ENCODE results near the gene SPATA13.

The SPATA13 gene

DNA sequence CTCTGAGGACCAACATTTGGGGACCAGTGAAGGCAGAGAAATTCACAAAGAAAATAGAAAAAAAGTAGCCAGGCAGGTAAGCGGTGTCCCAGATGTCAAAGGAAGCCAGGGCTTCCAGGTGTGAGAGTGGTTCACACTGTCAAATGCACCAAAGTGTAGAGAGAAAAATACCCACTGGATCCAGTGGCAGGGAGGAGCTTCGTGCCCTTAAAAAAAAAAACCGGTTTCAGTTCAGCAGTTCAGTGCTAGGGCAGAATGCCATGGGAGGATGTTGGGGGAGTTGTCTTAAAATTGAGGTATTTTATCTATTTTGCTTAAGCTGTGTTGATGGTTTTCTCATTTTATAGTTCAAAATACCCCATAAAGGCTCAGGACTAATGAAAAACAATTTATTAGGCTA lies 101.0 kb downstream of the SPATA13 start:
- no peak for FAIRE-seq

DNA sequence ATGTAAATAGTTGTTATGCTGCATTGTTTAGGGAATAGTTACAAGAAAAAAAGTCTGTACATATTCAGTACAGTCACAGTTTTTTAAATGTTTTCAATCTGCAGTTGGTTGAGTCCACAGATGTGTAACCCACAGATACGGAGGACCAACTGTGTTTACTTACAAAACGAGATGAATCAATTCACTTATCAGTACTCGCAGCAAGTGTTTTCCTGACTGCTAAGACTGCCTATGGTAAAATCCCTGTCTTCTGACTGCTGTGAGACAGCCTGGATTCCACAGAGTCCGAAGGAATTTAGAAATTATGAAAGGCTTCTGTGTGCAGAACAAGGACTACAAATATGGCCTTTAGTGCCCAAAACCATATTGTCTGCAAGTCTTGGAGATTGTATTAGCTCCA lies 103.1 kb downstream of the SPATA13 start:
- no peak for FAIRE-seq

DNA sequence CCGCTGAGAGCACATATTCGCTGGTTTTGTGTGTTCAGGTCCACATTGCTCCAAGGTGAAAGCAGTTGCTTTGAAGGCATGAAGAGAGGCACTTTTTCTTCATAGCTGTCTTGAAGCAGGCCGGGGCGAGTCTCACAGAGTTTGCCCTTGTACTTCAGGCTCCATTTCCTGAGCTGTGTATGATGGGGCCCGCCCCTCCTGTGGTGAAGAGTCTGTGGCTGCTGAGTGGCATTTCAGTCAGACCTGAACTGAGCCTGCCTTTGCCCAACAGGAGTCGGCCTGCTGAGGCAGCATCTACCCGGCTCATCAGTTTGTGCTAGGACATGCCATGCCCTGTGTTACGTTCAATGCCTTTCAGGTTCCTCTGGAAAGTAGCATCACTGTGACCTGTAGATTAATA lies 104.5 kb downstream of the SPATA13 start:
- FAIRE-seq = no peak

DNA sequence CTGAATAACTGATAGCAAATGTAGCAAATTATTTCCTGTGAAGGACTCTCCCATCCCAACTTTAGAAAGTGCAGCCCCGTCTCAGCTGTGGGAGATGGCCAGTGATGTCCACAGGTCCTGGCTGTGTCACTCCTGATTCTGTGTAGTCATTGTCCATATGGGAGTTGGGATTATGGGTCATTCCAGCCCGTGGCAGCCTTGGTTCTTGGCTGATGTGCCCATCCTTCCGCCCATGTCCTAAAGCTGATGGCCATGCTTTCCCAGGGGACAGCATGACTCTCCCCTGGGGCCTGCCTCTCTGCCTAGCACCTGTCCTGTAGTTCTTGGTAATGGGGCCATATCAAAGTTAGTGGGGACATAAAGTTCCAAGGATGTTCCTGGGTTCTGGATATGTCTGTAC lies 104.9 kb downstream of the SPATA13 start:
- FAIRE-seq = no peak

DNA sequence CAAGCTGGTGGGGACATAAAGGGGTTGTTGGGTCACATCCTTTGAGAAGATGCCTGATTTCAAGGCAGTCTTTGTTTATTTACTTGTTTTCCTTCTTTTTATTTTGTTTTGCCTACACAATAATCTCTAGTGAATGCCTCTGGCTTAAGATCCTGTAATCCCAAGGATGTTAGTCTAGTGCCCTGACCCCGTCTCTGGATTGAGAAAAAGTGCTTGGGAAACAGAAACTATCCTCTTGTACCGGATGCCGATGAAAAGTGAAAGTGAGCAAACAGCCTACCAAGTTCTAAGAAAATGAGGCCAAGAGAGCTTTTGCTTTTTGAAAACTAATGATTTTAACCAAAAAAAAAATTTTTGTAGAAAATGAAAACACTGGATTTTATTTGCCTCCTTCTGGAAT lies 106.8 kb downstream of the SPATA13 start:
- FAIRE-seq = no peak

DNA sequence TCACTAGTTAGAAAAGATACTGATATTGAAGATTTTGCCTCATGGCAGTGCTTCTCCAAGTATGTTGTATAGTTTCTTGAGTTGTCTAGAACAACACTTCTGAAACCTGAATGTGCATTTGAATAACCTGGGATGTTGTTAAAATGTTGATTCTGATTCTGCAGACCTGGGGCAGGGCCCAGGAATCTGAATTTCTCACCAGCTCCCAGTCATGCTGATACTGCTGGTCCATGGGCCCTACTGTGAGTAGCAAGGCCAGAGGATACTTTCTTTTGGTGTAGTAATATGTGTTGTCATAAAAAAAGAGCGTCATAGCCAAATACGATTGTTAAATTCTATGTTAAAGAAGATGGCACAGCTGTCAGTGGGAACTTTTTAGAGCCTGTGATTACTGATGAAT lies 107.3 kb downstream of the SPATA13 start:
- no peak for FAIRE-seq

DNA sequence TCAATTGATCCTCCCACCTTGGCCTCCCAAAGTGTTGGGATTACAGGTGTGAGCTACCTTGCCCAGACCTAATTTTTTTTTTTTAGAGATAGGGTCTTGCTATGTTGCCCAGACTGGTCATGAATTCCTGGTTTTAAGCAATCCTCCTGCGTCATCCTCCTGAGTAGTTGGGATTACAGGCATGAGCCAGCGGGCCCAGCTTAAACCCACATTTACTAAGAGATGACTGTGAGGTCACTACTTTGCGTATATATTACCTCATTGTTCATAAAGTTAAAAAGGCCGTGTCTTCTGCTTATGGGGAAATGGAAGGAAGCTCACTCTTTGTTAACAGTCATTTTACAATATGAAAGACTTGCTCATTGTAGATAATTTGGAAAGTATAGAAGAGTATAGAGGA lies 109.3 kb downstream of the SPATA13 start:
- no peak for FAIRE-seq

DNA sequence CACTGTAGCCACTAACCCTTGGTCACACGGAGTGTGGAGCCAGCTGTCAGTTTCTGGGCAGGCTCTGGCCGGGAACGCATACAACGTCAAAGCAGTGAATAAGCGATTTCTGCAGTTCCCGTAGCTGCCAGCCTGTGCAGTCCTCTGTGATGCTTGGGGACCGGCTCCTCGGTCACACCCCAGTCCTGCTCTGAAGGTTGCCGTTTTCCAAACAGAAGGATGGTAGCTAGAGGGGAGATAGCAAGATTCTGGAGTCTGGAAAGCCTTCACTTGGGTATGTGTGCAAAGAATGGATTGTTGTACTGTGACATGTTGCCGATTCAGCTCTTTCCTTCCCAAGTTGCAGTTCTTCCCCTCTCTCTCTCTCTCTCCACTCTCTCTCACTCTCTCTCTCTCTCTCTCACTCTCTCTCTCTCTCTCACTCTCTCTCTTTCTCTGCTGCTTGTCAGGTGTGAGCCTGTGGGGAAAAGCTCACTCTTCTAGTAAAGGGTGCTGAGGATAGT lies 110.2 kb downstream of the SPATA13 start:
- no peak for FAIRE-seq

DNA sequence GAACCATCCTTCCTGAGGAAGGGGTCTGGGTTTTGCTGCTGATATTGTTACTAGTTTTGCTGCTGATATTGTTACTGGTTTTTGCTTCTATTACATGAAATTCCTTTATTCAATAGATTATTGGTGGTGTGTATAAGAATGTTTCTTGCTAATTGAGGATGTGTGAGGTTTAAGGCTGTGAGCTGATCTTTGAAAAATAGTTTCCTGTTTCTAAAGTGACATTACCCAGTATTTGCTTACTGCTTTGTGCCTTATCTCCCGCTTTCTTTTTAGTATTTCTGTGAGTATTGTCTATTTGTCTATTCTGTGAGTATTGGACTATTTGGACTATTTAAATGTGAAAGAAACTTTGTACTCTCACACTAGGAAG lies 110.7 kb downstream of the SPATA13 start:
- peak; percentile 56 for FAIRE-seq

DNA sequence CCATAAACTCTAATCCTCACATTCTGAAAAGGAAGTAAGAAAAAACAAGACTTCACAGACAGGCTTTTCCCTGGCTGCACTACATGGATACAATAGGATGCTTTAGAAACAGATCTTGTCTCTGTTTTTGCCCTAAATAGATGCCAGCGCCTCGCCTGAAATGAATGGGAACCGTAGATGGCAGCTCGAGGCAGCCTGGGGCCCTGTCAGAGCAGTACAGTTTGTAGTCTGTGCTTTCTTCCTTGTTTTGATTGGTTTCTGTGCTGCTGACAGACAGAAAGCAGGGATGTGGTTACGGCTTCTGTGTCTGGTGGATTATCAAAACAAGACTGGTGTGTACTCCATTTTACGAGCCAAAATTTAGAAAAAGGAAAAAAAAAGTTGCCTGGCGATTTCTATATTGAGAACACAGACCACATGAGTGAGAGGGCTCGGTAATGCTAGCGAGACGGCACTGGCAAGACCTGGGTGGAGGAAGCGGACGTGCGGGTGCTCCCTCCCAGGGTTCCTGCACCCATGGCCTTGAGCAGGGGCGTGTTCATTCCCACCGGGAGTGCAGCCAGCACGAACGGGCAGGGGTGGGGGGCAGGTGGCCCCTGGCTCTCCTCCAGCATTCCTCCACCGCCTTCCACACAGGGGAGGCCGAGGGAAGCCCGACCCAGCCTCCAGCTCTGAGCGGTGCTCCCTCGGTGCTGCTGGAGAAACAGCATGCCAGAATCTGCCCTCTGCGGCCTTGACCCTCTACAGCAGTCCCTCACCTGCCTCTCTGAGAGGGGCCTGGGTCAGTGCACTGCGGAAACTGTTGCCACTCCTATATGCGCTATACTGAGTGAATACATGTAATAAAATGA lies 111.3 kb downstream of the SPATA13 start:
- peak; percentile 68 for FAIRE-seq

DNA sequence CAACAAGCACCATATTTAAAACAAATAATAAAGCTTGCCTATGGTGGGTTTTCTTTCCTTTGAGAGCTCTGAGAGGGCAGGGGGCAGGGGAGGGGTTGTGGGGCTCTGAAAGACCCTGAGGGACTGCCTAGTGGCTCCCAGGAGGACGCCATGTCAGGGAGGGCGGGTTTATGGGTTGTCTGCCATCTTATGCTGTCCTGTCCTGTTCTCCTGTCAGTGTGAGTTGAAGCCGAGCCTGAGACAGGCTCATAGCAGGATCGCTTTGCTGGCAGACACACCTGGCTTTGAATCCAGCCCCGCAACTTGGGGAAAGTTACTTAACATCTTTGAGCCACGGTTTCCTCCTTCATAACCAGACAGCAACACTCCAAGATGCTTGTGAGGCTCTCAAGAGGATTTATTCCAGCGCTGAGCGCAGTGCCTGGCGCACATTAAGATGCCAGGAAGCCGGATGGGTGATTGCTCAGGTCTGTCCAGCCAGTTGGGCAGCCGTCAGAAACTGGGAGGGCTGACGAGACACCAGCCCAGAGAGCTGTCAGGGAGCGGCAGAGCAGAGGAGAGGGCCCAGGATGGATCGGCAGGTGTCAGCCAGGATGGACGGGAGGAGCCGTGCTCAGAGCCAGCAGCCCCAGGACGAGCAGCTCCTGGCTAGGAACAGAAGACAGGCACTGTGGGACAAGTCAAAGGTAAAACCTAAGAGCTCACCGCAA lies 112.1 kb downstream of the SPATA13 start:
- FAIRE-seq = no peak

DNA sequence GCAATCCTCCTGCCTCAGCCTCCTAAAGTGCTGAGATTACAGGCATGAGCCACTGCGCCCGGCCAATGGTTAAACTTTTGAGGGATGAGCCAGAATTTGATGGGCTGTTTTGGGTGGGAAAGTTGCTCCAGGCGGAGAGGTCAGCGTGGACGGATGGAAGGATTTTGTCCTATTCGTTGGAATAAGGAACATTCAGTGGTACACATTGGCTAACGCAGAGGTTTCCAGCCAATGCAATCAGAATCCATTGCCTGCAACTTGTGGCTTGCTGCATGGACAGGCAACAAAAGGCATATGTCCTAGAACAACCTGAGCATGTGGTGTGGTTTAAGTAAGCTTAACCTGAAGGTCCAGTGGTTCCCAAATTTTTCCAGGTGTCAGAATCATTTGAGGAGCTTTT lies 113.4 kb downstream of the SPATA13 start:
- no peak for FAIRE-seq

DNA sequence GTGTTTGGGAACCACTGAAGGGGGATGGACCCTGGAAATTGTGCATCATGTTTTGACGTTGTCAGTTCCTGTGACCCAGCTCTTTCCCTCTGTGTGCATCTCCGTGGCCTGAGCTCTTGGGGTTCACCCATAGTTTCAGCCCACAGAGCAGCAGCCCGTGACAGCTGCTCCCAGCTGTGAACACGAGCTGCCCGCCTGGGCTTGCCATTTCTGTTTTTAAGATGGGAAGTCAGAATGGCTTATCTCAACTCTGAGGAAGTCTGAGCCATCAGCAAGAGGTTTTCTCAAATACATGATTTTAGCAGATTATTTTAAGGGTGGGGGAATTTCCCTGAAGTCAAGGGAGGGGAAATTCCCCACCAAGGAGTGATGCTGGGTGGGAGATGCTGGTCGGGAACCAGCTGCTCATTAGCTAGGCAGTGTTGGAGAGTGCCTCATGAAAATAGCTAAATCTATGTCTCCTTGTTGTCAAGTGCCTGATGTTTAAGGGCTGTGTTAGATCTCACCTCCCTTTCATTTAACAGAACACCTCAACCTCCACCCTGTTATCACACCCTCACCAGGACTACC lies 114.0 kb downstream of the SPATA13 start:
- FAIRE-seq = no peak

DNA sequence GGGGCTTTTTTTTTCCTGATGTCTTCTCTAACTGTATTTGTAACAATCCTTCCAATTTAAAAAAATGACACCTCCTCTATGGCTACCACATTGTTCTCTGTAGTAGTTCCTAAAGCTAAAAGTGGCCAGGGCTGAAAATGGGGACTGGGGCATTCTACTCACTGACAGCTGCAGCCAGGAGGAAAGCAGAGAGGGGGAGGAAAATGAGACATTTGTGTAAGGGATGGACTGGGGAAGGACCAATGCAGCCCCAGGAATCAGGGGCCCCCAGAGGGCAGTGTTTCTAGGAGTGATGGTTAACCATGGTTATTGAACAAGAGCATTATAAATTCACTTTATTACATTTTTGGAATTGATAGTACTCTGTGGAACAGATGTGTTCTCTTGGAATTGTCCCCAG lies 114.5 kb downstream of the SPATA13 start:
- FAIRE-seq = no peak

DNA sequence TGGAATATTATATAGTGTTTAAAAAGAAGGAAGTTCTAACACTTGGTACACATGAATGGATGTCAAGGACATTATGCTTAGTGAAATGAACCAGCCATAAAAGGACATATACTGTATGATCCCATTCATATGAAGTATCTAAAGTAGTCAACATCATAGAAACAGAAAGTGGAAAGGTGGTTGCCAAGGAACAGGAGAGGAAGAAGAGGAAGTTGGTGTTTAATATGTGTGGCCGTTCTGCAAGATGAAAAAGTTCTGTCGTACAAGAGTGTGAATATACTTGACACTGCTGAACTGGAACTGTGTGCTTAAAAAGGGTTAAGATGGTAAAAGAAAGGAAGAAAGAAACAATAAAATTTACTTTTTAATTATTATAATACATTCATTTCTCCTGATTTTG lies 115.8 kb downstream of the SPATA13 start:
- no peak for FAIRE-seq

DNA sequence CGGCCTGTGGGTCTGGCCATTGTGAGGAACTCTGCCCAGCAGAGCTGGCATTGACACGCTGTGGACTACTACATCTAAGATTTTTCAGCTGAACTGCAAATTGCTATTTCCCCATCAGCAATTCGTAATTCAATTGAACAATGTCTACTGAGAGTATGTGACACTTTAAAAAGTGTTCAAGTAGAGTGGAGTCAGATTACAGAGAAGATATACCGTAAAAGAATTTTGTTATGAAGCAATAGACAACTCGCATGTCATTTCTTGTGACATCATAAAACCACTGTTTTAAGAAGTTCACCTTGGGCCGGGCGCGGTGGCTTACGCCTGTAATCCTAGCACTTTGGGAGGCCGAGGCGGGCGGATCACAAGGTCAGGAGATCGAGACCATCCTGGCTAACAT lies 116.3 kb downstream of the SPATA13 start:
- FAIRE-seq = no peak

DNA sequence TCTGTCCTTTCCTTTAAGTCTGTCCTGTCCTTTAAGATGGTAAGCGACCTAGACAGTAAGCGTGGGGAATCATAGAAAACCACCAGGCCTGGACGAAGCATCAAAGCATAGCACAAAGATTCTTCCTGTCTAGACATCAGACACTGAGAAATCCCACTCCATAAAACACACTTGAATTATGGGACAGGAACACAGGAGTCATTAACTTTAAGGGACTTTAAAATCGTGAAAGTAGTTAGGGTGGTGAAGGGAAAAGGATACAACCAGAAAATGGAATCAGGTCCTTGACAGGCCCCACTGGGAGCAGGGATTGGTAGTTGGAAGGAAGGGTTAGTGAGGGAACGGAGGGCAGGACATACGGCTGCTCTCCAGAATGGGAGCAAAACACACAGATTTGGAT lies 117.2 kb downstream of the SPATA13 start:
- FAIRE-seq = no peak

DNA sequence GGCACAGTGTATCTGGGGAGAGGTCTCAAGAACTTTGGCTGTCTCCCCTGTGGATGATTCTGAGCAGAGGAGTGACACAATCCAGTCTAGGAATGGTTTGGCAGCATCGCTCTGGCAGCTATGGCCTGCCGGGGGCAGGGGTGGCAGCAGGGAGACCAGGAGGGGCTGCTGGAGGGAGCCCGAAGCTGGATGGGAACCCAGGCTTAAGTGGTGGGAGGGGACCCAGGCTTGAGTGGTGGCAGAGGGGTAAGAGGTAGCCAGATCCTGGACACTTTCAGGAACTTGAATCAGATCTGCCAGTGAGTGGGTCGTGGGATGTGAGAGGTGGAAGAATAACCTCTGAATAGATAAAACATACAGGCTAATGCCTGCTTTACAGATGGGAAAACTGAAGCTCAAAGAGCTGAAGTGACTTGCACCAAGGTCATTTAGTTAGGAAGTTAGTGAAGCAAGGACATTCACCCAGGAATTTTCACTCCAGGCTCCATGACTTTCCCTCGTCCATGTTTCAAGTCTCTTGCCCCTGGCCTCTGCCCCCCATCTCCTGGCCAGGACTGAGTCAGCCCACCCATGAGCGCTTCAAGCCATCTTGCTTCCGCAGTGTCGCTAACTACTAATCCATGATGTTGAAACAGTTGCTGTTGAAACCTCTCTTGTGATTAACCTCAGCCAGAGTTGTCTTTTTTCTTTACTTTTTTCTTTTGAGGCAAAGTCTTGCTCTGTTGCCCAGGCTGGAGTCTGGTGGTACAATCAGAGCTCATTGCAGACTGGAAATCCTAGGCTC lies 119.0 kb downstream of the SPATA13 start:
- no peak for FAIRE-seq

DNA sequence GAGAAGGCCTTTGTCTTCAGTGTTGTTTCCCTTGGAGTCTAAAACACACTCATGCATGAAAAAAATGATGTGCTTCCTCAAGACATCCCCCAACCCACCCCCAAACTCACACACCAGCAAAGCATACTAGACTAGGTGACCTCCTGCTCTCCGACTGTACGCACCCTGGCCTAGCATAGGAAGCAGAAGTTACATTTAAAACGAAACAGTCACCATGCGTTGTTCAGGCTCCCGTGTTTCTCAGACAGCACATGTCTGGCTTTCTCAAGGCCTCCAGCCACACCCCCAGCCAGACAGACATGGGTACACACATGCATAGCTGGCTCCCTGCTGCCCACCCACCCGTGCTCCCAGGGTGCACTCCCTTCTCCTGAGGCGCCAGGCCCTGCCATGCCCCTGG lies 120.2 kb downstream of the SPATA13 start:
- no peak for FAIRE-seq

DNA sequence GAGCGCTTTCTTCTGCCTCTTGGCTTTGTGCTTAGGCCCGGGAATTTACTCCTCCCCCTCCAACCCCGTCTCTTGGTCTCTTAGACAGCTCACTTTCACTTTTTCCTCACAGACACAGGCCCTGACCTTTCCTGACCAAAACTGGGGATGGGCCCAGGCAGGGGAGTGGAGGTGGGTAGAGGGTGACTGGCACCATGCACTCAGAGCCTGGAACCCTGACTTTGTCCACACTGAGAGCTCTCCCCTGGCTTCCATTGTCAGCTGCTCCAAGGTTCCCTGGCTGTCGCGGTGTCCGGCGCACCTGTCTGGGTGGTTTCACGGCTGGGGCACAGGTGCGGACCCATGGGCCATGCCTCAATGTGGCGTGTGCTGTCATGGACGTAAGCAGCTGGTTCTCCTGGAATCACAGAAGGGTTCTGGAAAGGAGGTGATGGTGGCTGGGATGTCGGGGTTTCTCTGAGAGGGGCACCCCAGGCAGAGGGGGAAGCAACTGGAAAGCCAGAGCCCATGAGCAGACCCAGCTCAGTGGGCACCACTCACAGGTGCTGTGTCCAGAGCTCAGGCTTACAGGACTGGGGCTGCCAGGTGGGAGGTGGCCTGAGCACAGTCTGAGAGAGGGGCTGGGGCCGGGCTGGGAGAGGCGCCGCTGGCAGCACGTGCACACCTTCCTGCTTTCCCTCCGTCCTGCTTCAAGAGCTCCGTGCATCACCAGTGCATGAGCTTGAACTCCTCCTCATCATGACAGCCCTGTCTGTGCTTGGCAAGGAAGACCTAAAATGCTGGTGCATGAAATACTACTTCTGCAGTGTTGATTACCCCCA lies 120.9 kb downstream of the SPATA13 start:
- no peak for FAIRE-seq

DNA sequence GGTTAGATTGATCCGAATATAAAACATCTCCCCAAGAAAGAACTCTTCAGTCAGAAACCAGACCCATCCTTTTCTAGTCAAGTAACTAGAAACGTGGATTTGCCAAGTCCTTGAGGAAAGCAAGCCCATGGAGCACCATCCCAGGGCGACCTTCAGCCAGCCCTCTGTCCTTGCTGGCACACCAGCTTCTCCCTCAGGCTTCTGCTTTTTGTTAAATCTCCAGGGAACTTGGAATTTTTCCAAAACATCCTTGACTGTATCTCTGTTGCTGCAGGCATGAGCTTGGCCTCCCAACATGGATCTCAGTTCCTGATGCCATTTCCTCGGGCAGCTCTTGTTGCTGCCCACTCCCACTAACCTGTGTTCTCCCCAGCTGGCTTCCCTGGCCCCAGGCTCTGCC lies 121.7 kb downstream of the SPATA13 start:
- no peak for FAIRE-seq

DNA sequence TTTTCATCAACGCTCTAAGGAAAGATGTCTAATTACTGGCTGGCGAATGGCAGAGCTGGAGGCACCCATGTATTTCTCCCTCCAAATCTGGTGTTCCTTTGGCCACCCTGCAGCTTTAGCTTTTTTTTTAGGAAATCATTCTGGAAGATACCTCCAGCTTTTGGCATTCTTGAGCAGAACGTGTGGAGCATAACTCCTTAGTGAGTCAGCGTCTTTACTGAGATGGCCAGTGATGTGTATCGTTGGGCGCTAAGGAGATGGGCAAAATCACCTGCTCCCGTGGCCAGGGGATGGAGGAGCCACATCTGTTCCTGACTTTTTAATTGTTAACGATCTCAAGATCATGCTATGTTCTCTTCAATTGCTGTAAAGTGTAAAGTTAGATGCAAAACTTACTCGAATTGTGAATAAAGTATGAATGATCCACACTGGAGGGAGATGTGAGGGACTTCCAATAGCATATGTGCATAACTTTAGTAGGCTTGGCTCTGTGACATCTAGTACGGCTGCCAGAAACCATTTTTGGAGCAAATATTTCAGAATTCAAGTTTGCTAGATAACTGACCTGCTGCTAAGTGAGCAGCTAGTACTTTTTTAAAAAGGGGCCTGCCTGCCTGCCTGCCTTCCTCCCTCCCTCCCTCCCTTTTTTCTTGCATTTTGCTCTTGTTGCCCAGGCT lies 124.5 kb downstream of the SPATA13 start:
- FAIRE-seq = no peak
